ENCODE results near the gene LUC7L3.

Gene LUC7L3

GRCh38 chr17:50774225-50774803 is 54.9 kb downstream of the LUC7L3 start:
- Histone ChIP-seq H3K9me3 (replicated peaks; ENCODE audit: insufficient read depth, low read length) (no peaks in the 10 kb centered on the region), H3K9ac (ENCODE audit: low read length) (no peak overlapping the region), H3K4me3 (ENCODE audit: low read length) (no peak overlapping the region), H3K4me1 (ENCODE audit: low read length) (peaks cover 10% of the 10 kb centered on the region), H3K27ac (ENCODE audit: low read length) (no peak overlapping the region), H3K9me2 (replicated peaks; ENCODE audit: insufficient read depth, low read length) (no peaks in the 10 kb centered on the region), H3F3A (ENCODE audit: insufficient read depth, low read length) (peaks cover 12% of the 10 kb centered on the region), H3K79me2 (ENCODE audit: low read length) (no peaks in the 10 kb centered on the region), H2AFZ (ENCODE audit: low read length) (no peak overlapping the region), H3K36me3 (replicated peaks; ENCODE audit: insufficient read depth, low read length) (no peaks in the 10 kb centered on the region), H4K20me1 (ENCODE audit: insufficient read depth, low read length) (no peaks in the 10 kb centered on the region), H3K4me2 (ENCODE audit: low read depth, low read length) (no peak overlapping the region), H3K27me3 (replicated peaks; ENCODE audit: insufficient read depth, low read length) (no peaks in the 10 kb centered on the region)
- no peak for TF ChIP-seq CTCF (IDR thresholded peaks at IDR 0.05; ENCODE audit: low read length)
- no peak for TF ChIP-seq EZH2phosphoT487 (IDR thresholded peaks at IDR 0.05; ENCODE audit: low read length)
- TF ChIP-seq EZH2 (optimal IDR thresholded peaks at IDR 0.05; ENCODE audit: low read depth, low read length), result no peak
- no peak for DNase-seq

GRCh38 chr17:50775926-50776325 is 56.5 kb downstream of the LUC7L3 start:
- peaks cover 12% of the 10 kb centered on the region for H3F3A ChIP-seq (ENCODE audit: insufficient read depth, low read length)
- no peak overlapping the region for H3K4me2 ChIP-seq (ENCODE audit: low read depth, low read length)
- H2AFZ ChIP-seq (ENCODE audit: low read length), result no peak overlapping the region
- H3K9ac ChIP-seq (ENCODE audit: low read length), result no peak overlapping the region
- H3K27me3 ChIP-seq (replicated peaks; ENCODE audit: insufficient read depth, low read length), result no peaks in the 10 kb centered on the region
- DNase-seq, result no peak
- TF ChIP-seq CTCF (IDR thresholded peaks at IDR 0.05; ENCODE audit: low read length) (no peak), EZH2phosphoT487 (IDR thresholded peaks at IDR 0.05; ENCODE audit: low read length) (no peak), EZH2 (optimal IDR thresholded peaks at IDR 0.05; ENCODE audit: low read depth, low read length) (no peak)
- no peaks in the 10 kb centered on the region for H3K36me3 ChIP-seq (replicated peaks; ENCODE audit: insufficient read depth, low read length)
- no peaks in the 10 kb centered on the region for H3K9me2 ChIP-seq (replicated peaks; ENCODE audit: insufficient read depth, low read length)
- no peak overlapping the region for H3K4me3 ChIP-seq (ENCODE audit: low read length)
- H3K9me3 ChIP-seq (replicated peaks; ENCODE audit: insufficient read depth, low read length), result no peaks in the 10 kb centered on the region
- no peaks in the 10 kb centered on the region for H4K20me1 ChIP-seq (ENCODE audit: insufficient read depth, low read length)
- no peak overlapping the region for H3K27ac ChIP-seq (ENCODE audit: low read length)
- H3K4me1 ChIP-seq (ENCODE audit: low read length), result peaks cover 10% of the 10 kb centered on the region
- no peaks in the 10 kb centered on the region for H3K79me2 ChIP-seq (ENCODE audit: low read length)

- Histone ChIP-seq H3K4me1 (ENCODE audit: low read length) (no peaks in the 10 kb centered on the region), H3K27ac (ENCODE audit: low read length) (no peak overlapping the region), H3K9me3 (replicated peaks; ENCODE audit: insufficient read depth, low read length) (no peaks in the 10 kb centered on the region), H2AFZ (ENCODE audit: low read length) (no peak overlapping the region), H3K4me3 (ENCODE audit: low read length) (no peak overlapping the region), H3K9ac (ENCODE audit: low read length) (no peak overlapping the region), H4K20me1 (ENCODE audit: insufficient read depth, low read length) (no peaks in the 10 kb centered on the region), H3K79me2 (ENCODE audit: low read length) (no peaks in the 10 kb centered on the region), H3K9me2 (replicated peaks; ENCODE audit: insufficient read depth, low read length) (no peaks in the 10 kb centered on the region), H3K4me2 (ENCODE audit: low read depth, low read length) (no peak overlapping the region), H3F3A (ENCODE audit: insufficient read depth, low read length) (no peaks in the 10 kb centered on the region), H3K36me3 (replicated peaks; ENCODE audit: insufficient read depth, low read length) (no peaks in the 10 kb centered on the region), H3K27me3 (replicated peaks; ENCODE audit: insufficient read depth, low read length) (no peaks in the 10 kb centered on the region)
- TF ChIP-seq EZH2 (optimal IDR thresholded peaks at IDR 0.05; ENCODE audit: low read depth, low read length), result no peak
- TF ChIP-seq EZH2phosphoT487 (IDR thresholded peaks at IDR 0.05; ENCODE audit: low read length), result no peak
- TF ChIP-seq CTCF (IDR thresholded peaks at IDR 0.05; ENCODE audit: low read length), result no peak
- DNase-seq, result no peak
Observed at GRCh38 chr17:50778471-50778870, 59.1 kb downstream of the LUC7L3 start.

Data from MM.1S (cell line).